B cell (primary cell): ENCODE data around the gene ZNF587B.

Source experiments
- EZH2 ChIP-seq: IDR thresholded peaks from 2 replicates; pipeline ENCODE4 v1.6.1; 2012; ENCODE audit warnings: borderline replicate concordance, low read depth, mild to moderate bottlenecking, moderate library complexity, low read length; ENCODE audit not compliant: insufficient read depth, poor library complexity, severe bottlenecking
- TF ChIP-seq, protein P1 (sequence below): fragments of 200-600 bp; IDR thresholded peaks from one replicate; pipeline ENCODE4 v1.8.0; 2022; ENCODE audit warnings: antibody characterized with exemption, mild to moderate bottlenecking

DNA sequence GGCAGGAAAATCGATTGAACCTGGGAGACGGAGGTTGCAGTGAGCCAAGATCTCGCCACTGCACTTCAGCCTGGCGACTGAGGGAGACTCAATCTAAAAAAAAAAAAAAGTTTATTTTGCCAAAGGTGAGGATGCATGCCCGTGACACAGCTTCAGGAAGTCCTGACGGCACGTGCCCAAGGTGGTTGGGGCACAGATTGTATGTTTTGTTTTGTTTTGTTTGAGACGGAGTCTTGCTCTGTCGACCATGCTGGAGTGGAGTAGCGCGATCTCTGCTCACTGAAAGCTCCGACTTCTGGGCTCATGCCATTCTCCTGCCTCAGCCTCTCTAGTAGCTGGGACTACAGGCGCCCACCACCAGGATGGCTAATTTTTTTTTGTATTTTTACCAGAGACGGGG, 12.1 kb upstream of the ZNF587B start:
- TF ChIP-seq, protein P1, sequence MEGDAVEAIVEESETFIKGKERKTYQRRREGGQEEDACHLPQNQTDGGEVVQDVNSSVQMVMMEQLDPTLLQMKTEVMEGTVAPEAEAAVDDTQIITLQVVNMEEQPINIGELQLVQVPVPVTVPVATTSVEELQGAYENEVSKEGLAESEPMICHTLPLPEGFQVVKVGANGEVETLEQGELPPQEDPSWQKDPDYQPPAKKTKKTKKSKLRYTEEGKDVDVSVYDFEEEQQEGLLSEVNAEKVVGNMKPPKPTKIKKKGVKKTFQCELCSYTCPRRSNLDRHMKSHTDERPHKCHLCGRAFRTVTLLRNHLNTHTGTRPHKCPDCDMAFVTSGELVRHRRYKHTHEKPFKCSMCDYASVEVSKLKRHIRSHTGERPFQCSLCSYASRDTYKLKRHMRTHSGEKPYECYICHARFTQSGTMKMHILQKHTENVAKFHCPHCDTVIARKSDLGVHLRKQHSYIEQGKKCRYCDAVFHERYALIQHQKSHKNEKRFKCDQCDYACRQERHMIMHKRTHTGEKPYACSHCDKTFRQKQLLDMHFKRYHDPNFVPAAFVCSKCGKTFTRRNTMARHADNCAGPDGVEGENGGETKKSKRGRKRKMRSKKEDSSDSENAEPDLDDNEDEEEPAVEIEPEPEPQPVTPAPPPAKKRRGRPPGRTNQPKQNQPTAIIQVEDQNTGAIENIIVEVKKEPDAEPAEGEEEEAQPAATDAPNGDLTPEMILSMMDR = no peak
- TF ChIP-seq EZH2 = no peak
